ENCODE data around the gene BPTF.
"Not testable (repeated sequence)": the region's sequence is repeated elsewhere in the genome, so short reads cannot be mapped to it uniquely, and the experiment has no call there.

The BPTF gene

GRCh38 chr17:67824735-67825626 is at the start of gene BPTF:
BPTF (plus strand) TSS chr17:67825503; CDS start chr17:67825725, 222 bp downstream.
- peak; percentile 92 for DNase-seq (ENCODE audit: low spot score)

- peak; percentile 12 for DNase-seq (ENCODE audit: low spot score)
Measured at GRCh38 chr17:67779098-67779672, 46.1 kb upstream of the BPTF start.

- no peak for DNase-seq (ENCODE audit: low spot score)
Measured at GRCh38 chr17:67784364-67785121, 40.8 kb upstream of the BPTF start.

- no peak for DNase-seq (ENCODE audit: low spot score)
Measured at GRCh38 chr17:67785122-67785477, 40.2 kb upstream of the BPTF start.

GRCh38 chr17:67785504-67785903 is 39.8 kb upstream of the BPTF start:
- no peak for DNase-seq (ENCODE audit: low spot score)

- DNase-seq (ENCODE audit: low spot score), result peak; percentile 50
Measured at GRCh38 chr17:67800495-67800928, 24.8 kb upstream of the BPTF start.

- DNase-seq (ENCODE audit: low spot score), result no peak
Measured at GRCh38 chr17:67801626-67802175, 23.6 kb upstream of the BPTF start.

- DNase-seq (ENCODE audit: low spot score), result no peak
Measured at GRCh38 chr17:67810464-67810863, 14.8 kb upstream of the BPTF start.

- not testable (repeated sequence) for DNase-seq (ENCODE audit: low spot score)
Measured at GRCh38 chr17:67812380-67812779, 12.9 kb upstream of the BPTF start.

- DNase-seq (ENCODE audit: low spot score), result no peak
Measured at GRCh38 chr17:67813803-67814180, 11.5 kb upstream of the BPTF start.

GRCh38 chr17:67818110-67819002 is 6.9 kb upstream of the BPTF start:
- no peak for DNase-seq (ENCODE audit: low spot score)

- no peak for DNase-seq (ENCODE audit: low spot score)
Measured at GRCh38 chr17:67819722-67820121, 5.6 kb upstream of the BPTF start.

GRCh38 chr17:67821871-67822367 is 3.4 kb upstream of the BPTF start:
- no peak for DNase-seq (ENCODE audit: low spot score)

GRCh38 chr17:67825627-67826601 is 611 bp downstream of the BPTF start:
- peak; percentile 61 for DNase-seq (ENCODE audit: low spot score)

- peak; percentile 51 for DNase-seq (ENCODE audit: low spot score)
Measured at GRCh38 chr17:67829331-67829730, 4.0 kb downstream of the BPTF start.

GRCh38 chr17:67830440-67830839 is 5.1 kb downstream of the BPTF start:
- no peak for DNase-seq (ENCODE audit: low spot score)

GRCh38 chr17:67831268-67831667 is 6.0 kb downstream of the BPTF start:
- no peak for DNase-seq (ENCODE audit: low spot score)

GRCh38 chr17:67833134-67833533 is 7.8 kb downstream of the BPTF start:
- no peak for DNase-seq (ENCODE audit: low spot score)

- DNase-seq (ENCODE audit: low spot score), result no peak
Measured at GRCh38 chr17:67833946-67834631, 8.8 kb downstream of the BPTF start.
